Thyroid gland (tissue), 4 donors: ENCODE data around the gene NOC4L. TPM values are rescaled to one million over a fixed set of nuclear protein-coding genes. Genes with fewer than 3 reads are reported as not detected.

ENCODE experiments used
- DNase-seq, 2 donors: peaks; one replicate each; pipeline ENCODE4 v3.0.0-alpha.2; 2019
- H3K27ac ChIP-seq, 3 donors: fragments of 200-600 bp; sonication (generic); 1 replicate in 2 of 3; 2 replicates in 1 of 3; pipeline ENCODE4 v1.5.1; 2016 to 2019; ENCODE audit warnings: mild to moderate bottlenecking in 1 of 3, moderate library complexity in 1 of 3
- H3K27me3 ChIP-seq: fragments of 200-600 bp; sonication (generic); one replicate; pipeline ENCODE4 v1.5.1; 2019
- H3K36me3 ChIP-seq, 2 donors: fragments of 200-600 bp; sonication (generic); one replicate each; pipeline ENCODE4 v1.5.1; 2016 to 2019
- H3K4me1 ChIP-seq, 2 donors: fragments of 200-600 bp; sonication (generic); one replicate each; pipeline ENCODE4 v1.5.1; 2017 to 2019
- H3K4me3 ChIP-seq, 3 donors: fragments of 200-600 bp; sonication (generic); replicated peaks in 1 of 3; 1 replicate in 2 of 3; 2 replicates in 1 of 3; pipeline ENCODE4 v1.5.1; 2016; ENCODE audit warnings: mild to moderate bottlenecking in 1 of 3
- H3K9me3 ChIP-seq: fragments of 200-600 bp; sonication (generic); one replicate; pipeline ENCODE4 v1.5.1; 2017
- CTCF ChIP-seq, 6 experiments: fragments of 200-600 bp in 3 of 6; fragments of 450-650 bp in 3 of 6; sonication (generic) in 3 of 6; IDR thresholded peaks; one replicate each; pipeline ENCODE4 v1.5.1; 2016 to 2019; ENCODE audit warnings: antibody characterized with exemption in 6 of 6, mild to moderate bottlenecking in 2 of 6, inconsistent platforms in 1 of 6, moderate library complexity in 1 of 6
- POLR2A ChIP-seq, 2 donors: fragments of 450-650 bp; IDR thresholded peaks; one replicate each; pipeline ENCODE4 v1.6.1; 2017; ENCODE audit warnings: antibody characterized with exemption in 2 of 2, mild to moderate bottlenecking in 2 of 2, moderate library complexity in 1 of 2
- WGBS, 2 donors: methylation state at CpG; one replicate each; pipeline ENCODE4 v1.1.5; 2017; 5-methylcytosine and 5-hydroxymethylcytosine counted together
- intact Hi-C: fragments of 100-400 bp; cut with DNase I; formaldehyde crosslinking; loops from one replicate; pipeline ENCODE4 v1.15.1; 2023
- small RNA-seq: library from RNA; depleted of rRNA; stranded (forward); fragments of <200 nt; gene quantifications from one replicate; pipeline ENCODE3, GENCODE V24; 2016
- total RNA-seq, 4 donors: library from RNA; depleted of rRNA; stranded (reverse); fragments of >200 nt; gene quantifications; one replicate each; pipeline ENCODE4 v1.2.3, GENCODE V29; 2016

Gene NOC4L
- total RNA-seq, 4 donors from 2014 or later, result 9.3 to 22.4 (median 10.1) TPM

- H3K27me3 ChIP-seq, result no peaks in the 10 kb centered on the region
- H3K9me3 ChIP-seq, result no peaks in the 10 kb centered on the region
- H3K4me3 ChIP-seq, result no peak overlapping the region
- no peak for TF ChIP-seq CTCF (IDR thresholded peaks at IDR 0.05)
- TF ChIP-seq POLR2A (IDR thresholded peaks at IDR 0.05), result no peak
- intact Hi-C loops, result no loop called here
- 80 to 95% methylated on average over 13 to 14 of the region's 18 CpGs for whole genome bisulfite sequencing, 2 donors
- DNase-seq, result no peak
- H3K36me3 ChIP-seq, result no peaks in the 10 kb centered on the region
- no peak overlapping the region for H3K27ac ChIP-seq
- peaks cover 0 to 5% of the 10 kb centered on the region in 2 donors for H3K4me1 ChIP-seq
These were observed 54.8 kb downstream of the NOC4L start for GRCh38 chr12:132199101-132199500.

- intact Hi-C loops, result no loop called here
- Histone ChIP-seq H3K4me3 (no peak overlapping the region), H3K27me3 (no peaks in the 10 kb centered on the region), H3K4me1 (peaks cover 0 to 5% of the 10 kb centered on the region in 2 donors), H3K27ac (no peak overlapping the region), H3K9me3 (no peaks in the 10 kb centered on the region), H3K36me3 (no peaks in the 10 kb centered on the region)
- DNase-seq, result no peak
- 72 to 93% methylated on average over 10 to 15 of the region's 24 CpGs for WGBS, 2 donors
- TF ChIP-seq POLR2A (IDR thresholded peaks at IDR 0.05) (no peak), CTCF (IDR thresholded peaks at IDR 0.05) (no peak)
These were observed 55.5 kb downstream of the NOC4L start for GRCh38 chr12:132199526-132200319.

- H3K27ac ChIP-seq, result no peak overlapping the region
- 77 to 86% methylated on average over 19 of the region's 19 CpGs for WGBS, 2 donors
- intact Hi-C loops, result no loop called here
- H3K4me3 ChIP-seq, result no peak overlapping the region
- TF ChIP-seq CTCF (IDR thresholded peaks at IDR 0.05) (no peak), POLR2A (IDR thresholded peaks at IDR 0.05) (no peak)
- no peaks in the 10 kb centered on the region for H3K9me3 ChIP-seq
- no peaks in the 10 kb centered on the region for H3K36me3 ChIP-seq
- DNase-seq, result no peak
- H3K4me1 ChIP-seq, result peaks cover 5 to 8% of the 10 kb centered on the region in 2 donors
- no peaks in the 10 kb centered on the region for H3K27me3 ChIP-seq
These were observed 56.5 kb downstream of the NOC4L start for GRCh38 chr12:132200800-132201199.

- no peak for DNase-seq
- no peak overlapping the region for H3K27ac ChIP-seq
- H3K27me3 ChIP-seq, result no peaks in the 10 kb centered on the region
- no peak overlapping the region for H3K4me3 ChIP-seq
- no peaks in the 10 kb centered on the region for H3K36me3 ChIP-seq
- 77 to 85% methylated on average over 17 to 20 of the region's 23 CpGs for WGBS, 2 donors
- H3K9me3 ChIP-seq, result no peaks in the 10 kb centered on the region
- TF ChIP-seq CTCF (IDR thresholded peaks at IDR 0.05) (no peak), POLR2A (IDR thresholded peaks at IDR 0.05) (no peak)
- H3K4me1 ChIP-seq, result peaks cover 8 to 15% of the 10 kb centered on the region in 2 donors
- intact Hi-C loops, result no loop called here
These were observed 57.3 kb downstream of the NOC4L start for GRCh38 chr12:132201391-132202120.

Small RNAs within 50 kb of the gene (small RNA-seq; reads per million reads assigned to genes)
- gene AC138466.3, result not detected

Other genes with a start within 250 kb of the NOC4L start
- gene ULK1, start 249.8 kb upstream of the NOC4L start, total RNA-seq, result 10 to 100 TPM; 21.1 to 27.7 (median 21.7) TPM
- gene PUS1, start 215.2 kb upstream of the NOC4L start, total RNA-seq, result 10 to 100 TPM; 10.9 to 23.6 (median 16.4) TPM
- 10 to 100 TPM; 22.1 to 51.8 (median 25.4) TPM for gene EP400, start 194.5 kb upstream of the NOC4L start, total RNA-seq
- 10 to 100 TPM; 11.2 to 23.1 (median 13.7) TPM for gene DDX51, start 138 bp upstream of the NOC4L start, total RNA-seq
- gene GALNT9, start 185.1 kb downstream of the NOC4L start, total RNA-seq, result 10 to 100 TPM in 2 of 4 donors, 1 to 10 TPM in 2; 2.2 to 29.2 (median 15.9) TPM